T-cell (primary cell): ENCODE data around the gene CHST3. TPM values are rescaled to one million over a fixed set of nuclear protein-coding genes. Genes with fewer than 3 reads are reported as not detected.
"Not testable (repeated sequence)": the region's sequence is repeated elsewhere in the genome, so short reads cannot be mapped to it uniquely, and the experiment has no call there.

Experiments used
- ATAC-seq, 4 experiments: fragments of 200-7000 bp in 3 of 4; fragments of 150-1000 bp in 1 of 4; cut with Tn5 transposase; replicated peaks in 1 of 4; 1 replicate in 3 of 4; 2 replicates in 1 of 4; pipeline ENCODE4 v1.10.0; 2021; ENCODE audit warnings: moderate library complexity in 3 of 4, mild to moderate bottlenecking in 2 of 4, moderate number of reproducible peaks in 1 of 4
- CTCF ChIA-PET, 2 donors: fragments of 300-600 bp; sonication (Branson Sonifier 250); formaldehyde crosslinking; loops; one replicate each; lab custom pipeline; 2022; ENCODE audit warnings: antibody characterized with exemption in 2 of 2; lab: Charles Lee
- POLR2A ChIA-PET, 2 donors: fragments of 300-600 bp; sonication (Branson Sonifier 250); formaldehyde crosslinking; loops; one replicate each; lab custom pipeline; 2022; ENCODE audit warnings: antibody characterized with exemption in 2 of 2; lab: Charles Lee
- DNase-seq, 35 experiments: peaks; one replicate each; pipeline versions ENCODE4 v3.0.0 to v3.0.0-alpha.2; 2013 to 2023
- H3K27ac ChIP-seq: one replicate; pipeline ENCODE4 v1.5.1; 2013; ENCODE audit warnings: low read length
- H3K27me3 ChIP-seq, 2 experiments: replicated peaks in 1 of 2; 1 replicate in 1 of 2; 2 replicates in 1 of 2; pipeline versions ENCODE4 v1.6.1 to v1.7.0; 2013; ENCODE audit warnings: low read length in 1 of 2, mixed read lengths in 1 of 2; ENCODE audit not compliant: control insufficient read depth in 2 of 2, insufficient read depth in 2 of 2; ENCODE audit errors: extremely low read depth in 1 of 2
- H3K36me3 ChIP-seq, 2 donors: 1 replicate in 1 of 2; 2 replicates in 1 of 2; pipeline versions ENCODE4 v1.6.1 to v1.7.0; 2013; ENCODE audit warnings: low read length in 1 of 2; ENCODE audit not compliant: control insufficient read depth in 2 of 2, insufficient read depth in 1 of 2; ENCODE audit errors: extremely low read depth in 1 of 2
- H3K4me1 ChIP-seq, 2 experiments: 1 replicate in 1 of 2; 2 replicates in 1 of 2; pipeline versions ENCODE4 v1.6.1 to v1.7.0; 2013; ENCODE audit warnings: low read length in 2 of 2, mixed read lengths in 1 of 2; ENCODE audit not compliant: insufficient read depth in 2 of 2, control insufficient read depth in 1 of 2; ENCODE audit errors: extremely low read depth in 1 of 2
- H3K4me3 ChIP-seq, 2 donors: 1 replicate in 1 of 2; 2 replicates in 1 of 2; pipeline versions ENCODE4 v1.5.1 to v1.7.0; 2013; ENCODE audit warnings: mild to moderate bottlenecking in 2 of 2, low read length in 1 of 2, moderate library complexity in 1 of 2; ENCODE audit not compliant: control insufficient read depth in 1 of 2; ENCODE audit errors: extremely low read depth in 1 of 2
- H3K9me3 ChIP-seq: 2 replicates; pipeline ENCODE4 v1.7.0; 2013
- H3K27ac Mint-ChIP-seq, 2 donors: one replicate each; pipeline ENCODE4 v1.8.0; 2020 to 2021; ENCODE audit warnings: mild to moderate bottlenecking in 2 of 2, mixed read lengths in 2 of 2
- H3K27me3 Mint-ChIP-seq, 2 donors: one replicate each; pipeline ENCODE4 v1.8.0; 2021 to 2022; ENCODE audit warnings: mixed read lengths in 2 of 2
- H3K36me3 Mint-ChIP-seq: one replicate; pipeline ENCODE4 v1.8.0; 2021; ENCODE audit warnings: mixed read lengths
- H3K4me1 Mint-ChIP-seq, 3 donors: one replicate each; pipeline ENCODE4 v1.8.0; 2020 to 2022; ENCODE audit warnings: mixed read lengths in 3 of 3, mild to moderate bottlenecking in 1 of 3
- H3K4me3 Mint-ChIP-seq, 3 donors: one replicate each; pipeline ENCODE4 v1.8.0; 2020 to 2022; ENCODE audit warnings: mild to moderate bottlenecking in 3 of 3, mixed read lengths in 3 of 3, moderate library complexity in 3 of 3
- H3K9me3 Mint-ChIP-seq, 3 donors: one replicate each; pipeline ENCODE4 v1.8.0; 2020 to 2022; ENCODE audit warnings: mixed read lengths in 3 of 3
- WGBS: methylation state at CpG from one replicate; pipeline ENCODE4 v1.1.5; 2013; ENCODE audit warnings: missing lambda C conversion rate; ENCODE audit not compliant: insufficient coverage; 5-methylcytosine and 5-hydroxymethylcytosine counted together
- total RNA-seq, 35 experiments: library from RNA in 6 of 35; stranded (reverse) in 6 of 35; fragments of 120-200 nt in 1 of 35; gene quantifications; one replicate each; pipeline versions ENCODE4 v1.2.1 to v1.2.4 and lab custom pipeline; 2013 to 2026

Gene CHST3
- total RNA-seq, 5 donors from 2014 or later (not counting 1 experiment from before 2014, with no cell fraction given), result 0.09 to 0.10 (median 0.09) TPM; not detected in 2

DNA sequence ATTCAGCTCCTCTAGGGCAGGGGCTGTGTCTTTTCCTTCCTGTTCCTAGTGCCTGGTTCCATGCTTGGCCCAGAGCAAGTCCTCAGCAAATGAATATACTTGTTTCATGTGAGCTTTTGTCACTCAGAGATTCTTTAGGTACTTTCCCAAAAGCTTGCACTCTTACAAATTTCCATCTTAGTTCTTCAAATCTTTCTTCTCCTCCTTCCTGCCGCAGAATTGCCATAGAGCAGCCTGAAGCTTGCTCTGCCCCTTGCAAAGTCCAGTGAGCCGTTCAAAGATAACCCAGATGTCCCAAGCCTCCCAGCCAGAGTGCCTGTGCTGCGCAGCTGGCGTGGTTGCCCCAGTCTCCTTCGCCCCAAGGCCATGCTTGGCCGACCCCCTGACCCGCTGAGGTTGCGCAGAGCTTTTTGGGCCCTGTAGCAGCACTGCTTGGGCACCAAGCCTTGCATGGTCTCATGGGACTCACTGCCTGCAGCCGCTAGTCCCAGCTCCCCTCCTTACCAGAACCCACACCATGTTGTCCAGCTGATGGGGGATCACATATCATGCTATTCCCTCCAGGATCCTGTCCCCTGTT, 20.7 kb downstream of the CHST3 start:
- Histone ChIP-seq H3K4me1 (no peaks in the 10 kb centered on the region), H3K4me3 (no peak overlapping the region), H3K9me3 (no peaks in the 10 kb centered on the region), H3K27me3 (peaks cover 0 to 14% of the 10 kb centered on the region in 2 experiments), H3K27ac (no peak overlapping the region), H3K36me3 (no peaks in the 10 kb centered on the region)
- no peaks in the 10 kb centered on the region for H3K9me3 Mint-ChIP-seq
- H3K4me3 Mint-ChIP-seq, result no peak overlapping the region
- no peaks in the 10 kb centered on the region for H3K4me1 Mint-ChIP-seq
- CTCF ChIA-PET, result interaction anchor here in 1 of 2 donors (0.5 kb wide), 1 partner anchor 203 kb away, joined by 5 read pairs; no protein-coding TSS in a partner anchor
- 77% methylated on average over 9 of the region's 9 CpGs for WGBS
- POLR2A ChIA-PET, result no interaction called here
- DNase-seq (no peak), ATAC-seq (no peak)
- H3K27ac Mint-ChIP-seq, result no peak overlapping the region
- H3K36me3 Mint-ChIP-seq, result no peaks in the 10 kb centered on the region
- H3K27me3 Mint-ChIP-seq, result peaks cover 0 to 2% of the 10 kb centered on the region in 2 donors

DNA sequence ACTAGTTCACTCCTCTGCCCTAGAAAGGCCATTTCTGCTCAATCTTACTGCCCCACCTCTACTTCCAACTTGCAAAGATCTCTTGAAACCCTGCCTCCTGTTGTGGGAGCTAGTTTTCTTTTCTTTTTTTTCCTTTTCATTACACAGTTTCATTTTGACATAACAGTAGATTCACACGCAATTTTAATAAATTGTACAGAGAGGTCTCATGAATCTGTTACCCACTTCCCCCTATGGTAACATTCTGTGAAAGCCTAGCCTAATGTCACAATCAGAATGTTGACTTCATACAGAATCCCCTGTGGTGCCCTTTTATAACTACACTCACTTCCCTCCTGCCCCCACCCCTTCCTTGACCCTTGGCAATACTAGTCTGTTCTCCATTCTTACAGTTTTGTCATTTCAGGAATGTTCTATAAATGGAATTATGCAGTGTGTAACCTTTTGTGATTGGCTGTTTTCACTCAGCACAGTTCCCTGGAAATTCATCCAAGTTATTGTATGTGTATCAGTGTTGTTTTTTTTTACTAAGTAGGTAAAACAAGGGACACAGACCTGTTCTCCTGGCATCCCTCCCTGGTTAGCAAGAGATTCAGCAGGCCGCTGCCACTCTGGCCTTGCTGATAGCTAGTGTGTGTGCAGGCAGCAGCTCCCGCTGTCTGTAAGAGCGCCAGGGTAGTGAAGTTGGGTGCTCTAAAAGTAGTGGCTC, 21.5 kb downstream of the CHST3 start:
- no peak overlapping the region for H3K27ac ChIP-seq
- peaks cover 0 to 14% of the 10 kb centered on the region in 2 experiments for H3K27me3 ChIP-seq
- ATAC-seq (no peak), DNase-seq (no peak)
- H3K9me3 ChIP-seq, result no peaks in the 10 kb centered on the region
- no peaks in the 10 kb centered on the region for H3K4me1 ChIP-seq
- ChIA-PET POLR2A (no interaction called here), CTCF (interaction anchor here in 1 of 2 donors (0.5 kb wide), 1 partner anchor 200 kb away, joined by 6 read pairs; no protein-coding TSS in a partner anchor)
- H3K9me3 Mint-ChIP-seq, result no peaks in the 10 kb centered on the region
- H3K36me3 ChIP-seq, result no peaks in the 10 kb centered on the region
- H3K4me3 Mint-ChIP-seq, result no peak overlapping the region
- H3K4me1 Mint-ChIP-seq, result no peaks in the 10 kb centered on the region
- no peak overlapping the region for H3K27ac Mint-ChIP-seq
- peaks cover 0 to 2% of the 10 kb centered on the region in 2 donors for H3K27me3 Mint-ChIP-seq
- H3K4me3 ChIP-seq, result no peak overlapping the region
- H3K36me3 Mint-ChIP-seq, result no peaks in the 10 kb centered on the region
- 83% methylated on average over 1 of the region's 4 CpGs for WGBS

DNA sequence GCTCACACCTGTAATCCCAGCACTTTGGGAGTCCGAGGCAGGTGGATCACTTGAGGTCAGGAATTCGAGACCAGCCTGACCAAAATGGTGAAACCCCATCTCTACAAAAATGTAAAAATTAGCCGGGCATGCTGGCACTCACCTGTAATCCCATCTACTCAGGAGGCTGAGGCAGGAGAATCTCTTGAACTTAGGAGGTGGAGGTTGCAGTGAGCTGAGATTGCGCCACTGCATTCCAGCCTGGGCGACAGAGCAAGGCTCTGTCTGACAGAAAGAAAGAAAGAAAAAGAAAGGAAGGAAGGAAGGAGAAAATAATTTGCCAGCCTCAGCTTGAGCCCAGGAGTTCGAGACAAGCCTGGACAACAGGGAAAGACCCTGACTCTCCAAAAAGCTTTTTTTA, 24.7 kb downstream of the CHST3 start:
- H3K27ac ChIP-seq, H3K27me3 Mint-ChIP-seq, H3K9me3 Mint-ChIP-seq, CTCF ChIA-PET, H3K9me3 ChIP-seq, H3K36me3 ChIP-seq, H3K27ac Mint-ChIP-seq, POLR2A ChIA-PET, ATAC-seq, DNase-seq, H3K27me3 ChIP-seq, H3K4me1 Mint-ChIP-seq, H3K36me3 Mint-ChIP-seq, H3K4me3 Mint-ChIP-seq, H3K4me3 ChIP-seq, H3K4me1 ChIP-seq: not testable (repeated sequence)
- 55% methylated on average over 3 of the region's 6 CpGs for WGBS

DNA sequence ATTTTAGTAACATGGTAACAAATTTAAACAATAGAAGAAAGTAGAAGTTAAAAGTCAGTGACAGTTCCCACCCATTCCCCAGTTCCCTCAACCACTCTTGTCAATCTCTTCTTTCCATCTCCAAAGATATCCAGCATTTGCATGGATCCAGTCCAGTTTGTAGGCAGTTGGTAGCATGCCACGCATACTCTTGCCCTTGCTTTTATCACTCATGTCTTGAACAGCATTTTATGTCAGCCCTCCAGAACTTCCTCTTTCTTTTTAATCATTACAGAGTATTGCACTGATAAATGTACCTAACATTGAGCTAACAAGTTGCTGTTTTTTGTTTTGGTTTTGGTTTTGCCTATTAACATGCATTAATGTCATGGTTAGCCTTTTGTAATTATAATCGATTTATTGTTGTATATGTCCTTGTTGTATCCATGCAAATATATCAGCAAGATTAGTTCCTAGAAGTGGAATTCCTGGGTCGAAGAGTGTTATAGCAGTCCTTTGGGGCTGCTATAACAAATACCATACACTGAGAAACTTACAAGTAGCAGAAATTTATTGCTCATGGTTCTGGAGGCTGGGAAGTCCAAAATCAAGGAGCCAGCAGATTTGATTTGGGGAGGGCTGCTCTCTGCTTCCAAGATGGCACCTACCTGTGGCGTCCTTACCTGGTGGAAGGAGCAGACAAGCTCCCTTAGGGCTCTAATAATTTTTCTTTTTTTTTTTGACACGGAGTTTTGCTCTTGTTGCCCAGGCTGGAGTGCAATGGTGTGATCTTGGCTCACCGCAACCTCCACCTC, 25.7 kb downstream of the CHST3 start:
- H3K4me1 ChIP-seq, result no peaks in the 10 kb centered on the region
- POLR2A ChIA-PET, result no interaction called here
- no peak for ATAC-seq
- Mint-ChIP-seq H3K4me3 (no peak overlapping the region), H3K27ac (no peak overlapping the region), H3K36me3 (no peaks in the 10 kb centered on the region), H3K27me3 (no peaks in the 10 kb centered on the region), H3K9me3 (no peaks in the 10 kb centered on the region), H3K4me1 (no peaks in the 10 kb centered on the region)
- WGBS, result 40% methylated on average over 1 of the region's 6 CpGs
- H3K27ac ChIP-seq, result no peak overlapping the region
- CTCF ChIA-PET, result interaction anchor here in 1 of 2 donors (0.6 to 0.9 kb wide), 2 partner anchors 59 to 68 kb away, joined by 3 to 6 read pairs; no protein-coding TSS in a partner anchor
- no peak for DNase-seq
- no peaks in the 10 kb centered on the region for H3K36me3 ChIP-seq
- peaks cover 0 to 10% of the 10 kb centered on the region in 2 experiments for H3K27me3 ChIP-seq
- H3K9me3 ChIP-seq, result no peaks in the 10 kb centered on the region
- H3K4me3 ChIP-seq, result no peak overlapping the region

DNA sequence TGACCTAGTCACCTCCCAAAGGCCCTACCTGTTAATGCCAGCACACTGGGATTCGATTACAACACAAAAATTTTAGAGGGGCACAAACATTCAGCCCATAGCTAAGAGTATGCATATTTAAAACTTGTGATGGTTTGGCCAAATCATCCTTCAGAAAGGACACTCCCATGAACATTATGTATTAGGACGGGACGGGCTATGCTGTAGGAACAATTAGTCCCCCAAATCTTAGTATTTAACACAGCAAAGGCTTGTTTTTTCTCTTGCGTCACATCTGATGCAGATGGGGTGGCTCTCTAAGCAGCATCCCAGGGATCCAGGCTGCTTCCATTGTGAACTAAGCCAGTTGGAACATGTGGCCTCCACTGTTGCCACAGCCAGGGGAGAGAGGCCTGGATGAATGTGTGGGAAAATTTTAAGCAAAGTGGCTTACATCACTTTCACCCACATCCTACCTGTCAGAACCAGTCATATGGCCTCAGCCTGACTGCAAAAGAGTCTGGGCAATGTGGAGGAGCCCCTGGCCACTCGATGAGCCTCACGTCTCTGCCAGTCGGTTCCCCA, 26.6 kb downstream of the CHST3 start:
- no peaks in the 10 kb centered on the region for H3K36me3 ChIP-seq
- no peak for DNase-seq
- H3K27ac Mint-ChIP-seq, result no peak overlapping the region
- H3K27me3 Mint-ChIP-seq, result no peaks in the 10 kb centered on the region
- H3K4me1 Mint-ChIP-seq, result no peaks in the 10 kb centered on the region
- peaks cover 0 to 10% of the 10 kb centered on the region in 2 experiments for H3K27me3 ChIP-seq
- H3K36me3 Mint-ChIP-seq, result no peaks in the 10 kb centered on the region
- ATAC-seq, result no peak
- no peaks in the 10 kb centered on the region for H3K9me3 Mint-ChIP-seq
- H3K9me3 ChIP-seq, result no peaks in the 10 kb centered on the region
- H3K4me3 Mint-ChIP-seq, result no peak overlapping the region
- ChIA-PET POLR2A (no interaction called here), CTCF (no interaction called here)
- no peak overlapping the region for H3K4me3 ChIP-seq
- no peaks in the 10 kb centered on the region for H3K4me1 ChIP-seq
- H3K27ac ChIP-seq, result no peak overlapping the region
- 93% methylated on average over 5 of the region's 7 CpGs for WGBS

DNA sequence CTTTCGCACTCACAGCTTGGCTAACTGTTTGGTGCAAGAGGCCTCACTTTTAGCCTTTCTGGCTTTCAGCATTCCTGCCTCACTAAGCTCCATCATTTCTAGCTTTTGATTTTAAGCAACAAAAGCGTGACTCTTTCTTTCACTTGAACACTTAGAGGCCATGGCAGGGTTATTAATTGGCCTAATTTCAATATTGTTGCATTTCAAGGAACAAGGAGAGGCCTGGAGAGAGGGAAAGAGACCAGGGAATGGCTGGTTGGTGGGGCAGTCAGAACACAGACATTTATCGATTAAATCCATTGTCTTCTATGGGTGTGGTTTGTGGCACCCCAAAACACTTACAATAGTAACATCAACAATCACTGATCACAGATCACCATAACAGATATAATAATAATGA, 31.3 kb downstream of the CHST3 start:
- Histone ChIP-seq H3K27me3 (peaks cover 0 to 23% of the 10 kb centered on the region in 2 experiments), H3K27ac (no peak overlapping the region), H3K36me3 (no peaks in the 10 kb centered on the region), H3K9me3 (no peaks in the 10 kb centered on the region), H3K4me1 (peaks cover 0 to 5% of the 10 kb centered on the region in 2 experiments), H3K4me3 (no peak overlapping the region)
- DNase-seq (no peak), ATAC-seq (no peak)
- WGBS, result no CpG with 5 or more reads among the region's 3 CpGs
- no peak overlapping the region for H3K4me3 Mint-ChIP-seq
- no peak overlapping the region for H3K27ac Mint-ChIP-seq
- H3K36me3 Mint-ChIP-seq, result no peaks in the 10 kb centered on the region
- ChIA-PET POLR2A (no interaction called here), CTCF (interaction anchor here in 1 of 2 donors (0.6 kb wide), 1 partner anchor 29 kb away, joined by 5 read pairs; no protein-coding TSS in a partner anchor)
- H3K27me3 Mint-ChIP-seq, result peaks cover 0 to 4% of the 10 kb centered on the region in 2 donors
- peaks cover 0 to 2% (median 0%) of the 10 kb centered on the region in 3 donors for H3K4me1 Mint-ChIP-seq
- no peaks in the 10 kb centered on the region for H3K9me3 Mint-ChIP-seq
